ENCODE results near the gene OGDHL.
"Not testable (repeated sequence)": the region's sequence is repeated elsewhere in the genome, so short reads cannot be mapped to it uniquely, and the experiment has no call there.

Gene OGDHL

DNA sequence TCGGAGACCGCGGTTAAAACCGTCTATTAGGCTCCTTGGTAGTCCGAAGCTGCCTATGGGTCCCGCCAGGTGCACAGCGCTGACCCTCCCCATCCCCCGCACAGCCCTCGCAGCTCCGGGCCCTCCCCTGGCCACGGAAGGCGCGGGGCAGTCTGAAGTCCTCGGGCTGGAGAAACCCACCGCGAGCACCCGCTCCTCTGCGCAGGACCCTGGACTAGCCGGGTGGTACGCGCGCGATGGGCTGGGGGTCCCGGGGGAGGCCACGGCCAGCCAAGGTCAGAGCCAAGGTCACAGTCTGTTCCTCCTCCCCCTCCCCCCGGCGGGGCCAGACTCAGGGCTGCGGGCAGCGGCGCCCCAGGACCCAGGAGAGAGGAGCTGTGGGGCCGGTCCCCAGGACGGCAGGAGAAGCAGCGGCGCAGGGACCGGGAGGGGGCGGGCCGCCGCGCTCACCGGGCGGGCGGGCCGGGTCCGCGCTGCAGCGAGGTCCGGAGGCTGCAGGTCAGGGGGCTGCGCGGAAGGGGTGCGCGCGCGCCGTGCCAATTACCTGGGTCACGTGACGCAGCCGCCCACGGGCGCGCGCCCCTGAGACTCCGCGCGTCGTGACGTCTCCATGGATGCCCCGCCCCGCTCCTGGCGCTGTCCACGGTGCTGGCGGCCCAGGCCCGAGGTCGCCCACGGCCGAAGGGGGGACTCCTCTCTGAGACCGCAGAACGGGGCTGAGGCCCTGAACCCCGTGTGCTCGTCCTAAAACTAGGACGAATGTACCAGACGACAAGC lies at the start of gene OGDHL:
TSS of gene OGDHL (minus strand) at position 535 of the 777 bp plus-strand sequence. CDS start 3,731 bp downstream, outside the sequence.
- no peaks in the 10 kb centered on the region for H3K36me3 Mint-ChIP-seq
- H3K27ac Mint-ChIP-seq = no peak within 1 kb of the TSS
- ATAC-seq = peak; percentile 60
- peak within 1 kb of the TSS; percentile 55 for H3K4me3 Mint-ChIP-seq
- H3K27me3 Mint-ChIP-seq = peaks cover 71% of the 10 kb centered on the region
- H3K4me1 Mint-ChIP-seq = peaks cover 6% of the 10 kb centered on the region
- peaks cover 7% of the 10 kb centered on the region for H3K9me3 Mint-ChIP-seq

DNA sequence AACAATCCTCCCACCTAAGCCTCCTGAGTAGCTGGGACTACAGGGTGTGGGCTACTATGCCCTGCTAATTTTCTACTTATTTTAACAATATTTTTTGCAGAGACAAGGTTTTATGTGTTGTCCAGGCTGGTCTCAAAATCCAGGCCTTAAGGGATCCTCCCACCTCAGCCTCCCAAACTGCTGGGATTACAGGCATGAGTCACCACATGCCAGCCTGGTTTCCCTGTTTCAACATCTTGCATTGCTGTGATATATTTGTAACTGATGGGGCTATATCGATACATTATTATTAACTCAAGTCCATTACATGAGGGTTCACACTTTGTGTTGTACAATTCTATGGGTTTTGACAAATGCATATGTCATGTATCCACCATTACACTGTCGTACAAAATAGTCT lies 41.9 kb upstream of the OGDHL start:
- no peak for ATAC-seq
- Mint-ChIP-seq H3K27me3 (peaks cover 6% of the 10 kb centered on the region), H3K27ac (no peak overlapping the region), H3K36me3 (no peaks in the 10 kb centered on the region), H3K4me1 (no peaks in the 10 kb centered on the region), H3K9me3 (peaks cover 3% of the 10 kb centered on the region), H3K4me3 (no peak overlapping the region)

DNA sequence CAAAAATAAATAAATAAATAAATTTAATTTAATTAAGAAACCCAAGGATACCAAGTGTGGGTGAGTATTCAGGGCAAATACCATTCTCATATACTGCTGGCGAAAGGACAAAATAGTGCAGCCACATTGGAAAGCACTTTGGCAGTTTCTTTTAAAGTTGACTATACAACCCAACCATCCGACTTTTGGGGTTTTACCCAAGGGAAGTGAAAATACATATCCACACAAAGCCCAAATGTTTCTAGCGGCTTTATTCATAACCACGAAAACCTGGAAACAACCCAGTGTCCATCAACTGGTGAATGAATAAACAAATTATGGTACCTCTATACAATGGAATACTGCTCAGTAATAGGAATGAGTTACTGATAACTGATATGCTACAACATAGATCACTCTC lies 36.2 kb upstream of the OGDHL start:
- Mint-ChIP-seq H3K27ac (no peak overlapping the region), H3K27me3 (peaks cover 17% of the 10 kb centered on the region), H3K9me3 (no peaks in the 10 kb centered on the region), H3K36me3 (no peaks in the 10 kb centered on the region), H3K4me1 (no peaks in the 10 kb centered on the region), H3K4me3 (no peak overlapping the region)
- ATAC-seq = no peak

DNA sequence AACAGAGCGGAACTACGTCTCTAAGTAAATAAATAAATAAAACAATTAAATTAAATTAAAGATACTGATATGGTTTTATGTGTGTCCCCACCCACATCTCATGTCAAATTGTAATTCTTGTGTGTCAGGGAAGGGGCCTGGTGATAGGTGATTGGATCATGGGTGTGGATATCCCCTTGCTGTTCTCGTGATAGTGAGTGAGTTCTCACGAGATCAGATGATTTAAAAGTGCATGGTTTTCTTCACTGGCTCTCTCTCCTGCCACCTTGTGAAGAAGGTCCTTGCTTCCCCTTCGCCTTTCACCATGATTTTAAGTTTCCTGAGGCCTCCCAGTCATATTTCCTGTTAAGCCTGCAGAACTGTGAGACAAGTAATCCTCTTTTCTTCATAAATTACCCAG lies 29.0 kb upstream of the OGDHL start:
- Mint-ChIP-seq H3K4me1 (no peaks in the 10 kb centered on the region), H3K36me3 (no peaks in the 10 kb centered on the region), H3K27me3 (peaks cover 10% of the 10 kb centered on the region), H3K27ac (no peak overlapping the region), H3K9me3 (no peaks in the 10 kb centered on the region), H3K4me3 (no peak overlapping the region)
- ATAC-seq = no peak

DNA sequence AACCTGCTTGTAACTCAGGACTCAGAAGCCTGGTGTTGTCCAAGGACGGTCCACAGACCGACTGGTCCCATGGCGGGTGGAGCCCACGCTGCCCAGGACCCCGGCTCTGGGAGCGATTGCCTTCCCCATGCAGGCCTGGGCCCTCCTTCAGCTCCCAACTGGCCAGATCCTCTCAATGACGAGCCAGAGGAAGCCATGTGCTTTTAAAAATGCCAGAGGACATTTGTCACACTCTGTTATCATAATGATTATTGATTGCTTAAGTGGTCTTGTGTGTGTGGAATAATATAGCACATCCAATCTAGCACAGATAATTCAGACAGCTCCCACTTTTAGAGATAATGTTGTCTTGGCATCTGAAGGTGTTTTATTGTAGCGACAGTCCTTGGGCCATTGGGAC lies 22.6 kb upstream of the OGDHL start:
- Mint-ChIP-seq H3K27ac (no peak overlapping the region), H3K4me3 (no peak overlapping the region), H3K9me3 (no peaks in the 10 kb centered on the region), H3K36me3 (no peaks in the 10 kb centered on the region), H3K4me1 (no peaks in the 10 kb centered on the region), H3K27me3 (peaks cover 8% of the 10 kb centered on the region)
- no peak for ATAC-seq

DNA sequence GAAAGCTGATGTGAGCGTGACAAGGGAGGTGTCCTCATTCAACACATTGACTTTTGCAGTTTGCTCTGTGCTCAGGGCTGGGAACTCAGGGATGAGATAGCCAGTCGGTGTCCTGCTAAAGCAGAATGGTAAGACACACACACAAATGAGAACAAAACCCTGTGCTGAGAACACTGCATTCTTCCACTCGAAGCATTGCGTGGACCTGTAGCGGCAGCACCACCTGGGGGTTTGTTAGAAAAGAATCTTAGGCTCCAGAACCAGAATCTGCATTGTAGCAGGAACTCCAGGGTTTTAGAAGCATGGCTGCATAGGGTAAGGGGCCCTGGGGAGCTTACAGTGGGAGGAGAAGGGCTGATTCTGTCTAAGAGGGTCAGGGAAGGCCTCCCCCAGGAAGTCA lies 21.5 kb upstream of the OGDHL start:
- Mint-ChIP-seq H3K4me1 (no peaks in the 10 kb centered on the region), H3K4me3 (no peak overlapping the region), H3K36me3 (no peaks in the 10 kb centered on the region), H3K27ac (no peak overlapping the region), H3K27me3 (peaks cover 12% of the 10 kb centered on the region), H3K9me3 (no peaks in the 10 kb centered on the region)
- ATAC-seq = no peak

DNA sequence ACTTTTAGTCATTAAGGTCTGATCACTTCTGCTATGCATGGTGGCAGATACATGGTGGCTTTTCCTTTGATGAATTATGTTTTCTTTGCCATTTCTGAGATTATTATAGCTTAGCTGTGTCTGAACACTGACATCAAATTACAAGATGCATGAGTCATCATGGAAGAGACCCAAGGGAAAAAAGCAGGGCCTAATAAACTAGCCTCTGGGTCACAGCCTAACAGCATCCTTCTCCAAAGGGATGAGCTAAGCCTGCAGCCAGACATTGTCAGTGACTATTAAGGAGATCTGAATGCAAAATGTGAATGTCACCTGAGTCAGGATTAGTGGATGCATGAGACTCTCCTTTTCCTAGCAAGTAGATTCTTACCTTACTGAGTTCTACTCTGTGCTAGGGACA lies 19.1 kb upstream of the OGDHL start:
- Mint-ChIP-seq H3K4me1 (no peaks in the 10 kb centered on the region), H3K4me3 (no peak overlapping the region), H3K9me3 (no peaks in the 10 kb centered on the region), H3K27me3 (peaks cover 12% of the 10 kb centered on the region), H3K27ac (no peak overlapping the region), H3K36me3 (no peaks in the 10 kb centered on the region)
- no peak for ATAC-seq

DNA sequence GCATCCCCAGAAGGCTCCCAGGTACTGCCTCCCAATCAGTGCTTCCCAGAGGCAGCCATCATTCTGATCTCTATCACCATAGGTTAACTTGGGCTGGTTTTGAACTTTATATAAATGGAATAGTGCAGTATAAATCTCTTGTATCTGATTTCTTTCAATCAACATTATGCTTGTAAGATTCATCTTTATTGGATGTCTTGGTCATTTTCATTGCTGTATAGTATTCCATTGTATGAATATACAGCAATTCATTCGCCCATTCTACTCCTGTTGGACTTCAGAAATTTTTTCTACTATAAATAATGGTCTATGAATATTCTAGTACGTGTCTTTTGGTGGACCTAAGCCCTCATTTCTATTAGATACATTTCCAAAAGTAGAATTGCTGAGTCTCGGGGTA lies 16.1 kb upstream of the OGDHL start:
- ATAC-seq = no peak
- Mint-ChIP-seq H3K4me3 (no peak overlapping the region), H3K4me1 (no peaks in the 10 kb centered on the region), H3K27ac (no peak overlapping the region), H3K36me3 (no peaks in the 10 kb centered on the region), H3K27me3 (peaks cover 12% of the 10 kb centered on the region), H3K9me3 (no peaks in the 10 kb centered on the region)

DNA sequence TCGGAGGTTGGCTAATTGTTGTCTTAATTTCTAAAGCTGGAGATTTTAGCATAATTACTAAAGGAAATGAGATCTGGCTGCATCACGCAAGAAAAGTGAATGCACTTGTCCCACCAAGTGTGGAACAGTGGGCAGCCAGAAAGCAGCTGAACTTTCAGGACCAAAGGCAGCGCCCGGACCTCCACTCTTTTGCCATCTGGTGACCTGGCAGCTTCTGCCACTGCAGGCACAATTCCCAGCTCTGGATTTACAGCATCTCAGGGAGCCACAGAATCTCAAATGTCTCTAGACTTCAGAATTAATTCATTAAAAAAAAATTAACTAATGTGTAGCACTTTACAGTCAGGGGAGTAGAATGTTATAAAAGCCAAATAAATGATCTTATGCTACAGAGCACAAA lies 14.7 kb upstream of the OGDHL start:
- no peak for ATAC-seq
- no peaks in the 10 kb centered on the region for H3K9me3 Mint-ChIP-seq

DNA sequence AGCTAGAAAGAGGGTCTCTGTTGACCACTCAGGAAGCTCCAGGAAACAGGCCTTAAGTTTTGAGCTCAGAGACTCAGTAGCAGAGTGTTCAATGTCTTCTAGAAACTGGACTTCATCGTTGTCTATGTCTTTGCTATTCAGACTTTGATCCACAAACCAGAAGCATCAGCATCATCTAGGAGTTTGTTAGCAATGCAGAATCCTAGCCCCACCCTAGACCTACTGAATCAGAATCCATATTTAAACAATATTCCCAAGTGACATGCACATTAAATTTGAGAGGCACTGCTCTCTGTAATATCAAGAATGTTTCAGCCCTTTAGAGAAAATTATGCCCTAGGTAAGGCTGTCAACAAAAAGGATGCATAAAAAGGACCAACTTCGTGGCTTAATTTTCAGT lies 12.9 kb upstream of the OGDHL start:
- no peak for ATAC-seq
- Mint-ChIP-seq H3K4me3 (no peak overlapping the region), H3K4me1 (no peaks in the 10 kb centered on the region), H3K9me3 (no peaks in the 10 kb centered on the region), H3K27me3 (peaks cover 36% of the 10 kb centered on the region), H3K27ac (no peak overlapping the region), H3K36me3 (no peaks in the 10 kb centered on the region)

More for the DNA sequence above, 14.7 kb upstream of the OGDHL start:
- Mint-ChIP-seq H3K27me3 (peaks cover 26% of the 10 kb centered on the region), H3K36me3 (no peaks in the 10 kb centered on the region), H3K27ac (no peak overlapping the region), H3K4me3 (no peak overlapping the region), H3K4me1 (no peaks in the 10 kb centered on the region)

DNA sequence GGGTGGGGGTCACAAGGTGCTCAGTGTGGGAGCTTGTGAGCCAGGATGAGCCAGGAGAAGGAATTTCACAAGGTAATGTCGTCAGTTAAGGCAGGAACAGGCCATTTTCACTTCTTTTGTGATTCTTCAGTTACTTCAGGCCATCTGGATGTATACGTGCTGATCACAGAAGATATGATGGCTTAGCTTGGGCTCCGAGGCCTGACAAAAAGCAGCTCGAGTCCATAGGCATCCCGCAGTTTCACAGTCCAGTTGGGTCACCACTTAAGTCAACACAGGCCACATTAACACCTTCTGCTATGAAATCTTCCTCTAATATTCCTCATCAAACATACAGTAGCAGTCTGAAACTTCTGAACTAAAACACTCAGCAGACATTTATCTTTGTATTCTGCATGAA lies 10.8 kb upstream of the OGDHL start:
- H3K27me3 Mint-ChIP-seq = peaks cover 45% of the 10 kb centered on the region
- not testable (repeated sequence) for ATAC-seq, H3K4me1 Mint-ChIP-seq, H3K36me3 Mint-ChIP-seq, H3K27ac Mint-ChIP-seq, H3K9me3 Mint-ChIP-seq, H3K4me3 Mint-ChIP-seq

DNA sequence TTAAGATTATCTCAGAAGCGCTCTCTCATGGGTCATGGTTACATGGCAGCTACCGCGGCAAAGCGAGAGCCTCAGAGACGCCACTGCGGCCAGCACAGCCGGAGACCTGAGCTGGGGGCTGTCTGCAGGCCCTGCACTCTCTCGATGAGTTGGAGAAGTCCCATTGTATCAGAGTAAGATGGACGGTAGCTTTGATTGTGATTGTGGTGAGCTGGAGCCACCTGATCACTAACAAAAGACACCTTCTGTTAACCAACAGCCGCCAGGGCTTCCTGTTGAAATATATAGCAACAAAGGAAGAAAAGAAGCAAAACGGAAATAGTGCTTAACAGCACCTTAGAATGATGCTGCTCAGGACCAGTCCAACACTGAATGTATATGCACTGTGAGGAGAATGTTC lies 8.9 kb upstream of the OGDHL start:
- H3K9me3 Mint-ChIP-seq, H3K4me3 Mint-ChIP-seq, ATAC-seq, H3K36me3 Mint-ChIP-seq, H3K27ac Mint-ChIP-seq, H3K4me1 Mint-ChIP-seq: not testable (repeated sequence)
- peaks cover 64% of the 10 kb centered on the region for H3K27me3 Mint-ChIP-seq

DNA sequence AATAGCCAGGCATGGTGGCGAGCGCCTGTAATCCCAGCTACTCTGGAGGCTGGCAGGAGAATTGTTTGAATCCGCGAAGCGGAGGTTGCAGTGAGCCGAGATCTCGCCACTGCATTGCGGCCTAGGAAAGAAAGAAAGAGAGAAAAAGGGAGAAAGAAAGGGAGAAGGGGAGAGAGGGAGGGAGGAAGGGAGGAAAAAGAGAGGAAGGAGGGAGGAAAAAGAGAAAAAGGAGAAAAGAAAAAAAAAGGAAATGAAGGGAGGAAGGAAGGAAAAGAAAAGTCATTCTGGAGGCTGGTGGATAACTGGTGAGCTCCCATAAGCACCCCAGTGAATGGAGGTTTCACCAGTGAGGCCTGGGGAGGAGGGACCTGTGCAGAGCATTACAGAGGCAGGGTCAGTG lies 7.6 kb upstream of the OGDHL start:
- H3K36me3 Mint-ChIP-seq = no peaks in the 10 kb centered on the region
- H3K4me1 Mint-ChIP-seq = no peaks in the 10 kb centered on the region
- H3K27me3 Mint-ChIP-seq = peaks cover 66% of the 10 kb centered on the region
- H3K27ac Mint-ChIP-seq = no peak overlapping the region
- H3K9me3 Mint-ChIP-seq = peaks cover 9% of the 10 kb centered on the region
- no peak for ATAC-seq
- H3K4me3 Mint-ChIP-seq = no peak overlapping the region

DNA sequence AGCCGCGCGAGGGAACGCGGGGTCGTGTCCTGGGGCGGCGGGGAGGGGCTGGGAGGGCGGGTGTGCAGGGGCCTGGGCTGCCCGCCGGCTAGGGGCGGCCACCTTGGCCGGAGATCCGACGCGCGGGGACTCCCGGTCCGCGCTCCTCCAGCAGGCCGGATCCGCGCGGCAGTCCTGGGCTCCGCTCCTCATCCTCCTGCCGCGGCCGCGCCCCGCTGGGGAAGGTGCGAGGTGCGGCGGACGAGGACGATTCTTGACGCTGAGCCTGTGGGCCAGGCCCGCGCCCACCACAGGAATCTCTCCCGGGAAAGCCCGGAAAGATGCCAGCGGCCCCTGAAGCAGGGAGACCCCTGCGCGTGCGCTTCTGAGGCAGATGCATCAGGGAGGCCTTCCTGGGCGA lies 6.6 kb upstream of the OGDHL start:
- peaks cover 70% of the 10 kb centered on the region for H3K27me3 Mint-ChIP-seq
- H3K4me3 Mint-ChIP-seq = no peak overlapping the region
- ATAC-seq = no peak
- H3K27ac Mint-ChIP-seq = no peak overlapping the region
- no peaks in the 10 kb centered on the region for H3K36me3 Mint-ChIP-seq
- peaks cover 9% of the 10 kb centered on the region for H3K9me3 Mint-ChIP-seq
- no peaks in the 10 kb centered on the region for H3K4me1 Mint-ChIP-seq

DNA sequence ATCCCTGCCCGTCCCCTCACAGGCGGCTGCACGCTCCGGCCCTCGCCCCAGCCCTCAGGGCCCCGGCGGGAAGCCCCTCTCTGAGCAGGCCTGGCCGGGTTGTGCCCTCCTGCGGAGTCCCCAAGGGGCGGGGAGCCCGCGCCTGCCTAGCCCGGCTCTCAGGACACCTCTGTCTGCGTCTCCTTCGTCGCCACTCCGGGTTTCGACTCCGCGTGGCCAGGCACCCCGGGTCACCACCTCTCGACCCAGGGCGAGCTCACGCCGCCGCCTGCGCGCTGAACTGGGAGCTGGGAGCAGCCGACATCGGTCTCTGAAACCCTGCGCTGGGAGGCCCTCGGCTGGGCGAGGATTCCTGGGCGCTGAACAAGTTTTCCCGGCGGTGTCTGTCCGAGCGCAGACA lies 6.2 kb upstream of the OGDHL start:
- Mint-ChIP-seq H3K27ac (no peak overlapping the region), H3K27me3 (peaks cover 74% of the 10 kb centered on the region), H3K36me3 (no peaks in the 10 kb centered on the region), H3K4me1 (no peaks in the 10 kb centered on the region), H3K4me3 (no peak overlapping the region), H3K9me3 (peaks cover 9% of the 10 kb centered on the region)
- no peak for ATAC-seq

DNA sequence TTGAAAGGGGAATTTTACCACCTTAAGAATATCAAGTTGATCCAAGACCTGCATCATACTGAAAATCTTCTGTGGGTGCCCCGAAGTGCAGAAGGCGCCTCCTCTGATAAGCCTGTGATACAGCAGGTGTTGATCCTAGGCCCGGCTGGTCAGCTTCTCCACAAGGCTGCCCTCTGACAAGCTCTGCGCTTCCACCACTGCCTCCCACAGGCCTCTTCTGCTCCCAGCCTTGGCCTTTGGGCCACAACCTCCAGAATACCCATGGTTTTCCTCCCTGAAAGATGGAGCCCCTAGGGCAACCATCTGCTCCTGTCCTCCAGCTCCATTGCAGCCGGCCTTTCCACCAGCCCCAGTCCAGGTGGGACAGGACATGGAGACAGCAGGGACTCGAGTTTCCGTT lies 5.6 kb upstream of the OGDHL start:
- no peak overlapping the region for H3K4me3 Mint-ChIP-seq
- peaks cover 75% of the 10 kb centered on the region for H3K27me3 Mint-ChIP-seq
- H3K36me3 Mint-ChIP-seq = no peaks in the 10 kb centered on the region
- H3K9me3 Mint-ChIP-seq = peaks cover 9% of the 10 kb centered on the region
- no peaks in the 10 kb centered on the region for H3K4me1 Mint-ChIP-seq
- no peak overlapping the region for H3K27ac Mint-ChIP-seq
- no peak for ATAC-seq

Measured in stimulated activated memory B cell treated with anti-CD40 and anti-IgM and Interleukin-4, amounts not matched to agents 10 μg/mL and 1 μg/mL and 100 μg/mL, for 72 hours (primary cell).